PC-9 (cell line): ENCODE data around the gene EHBP1L1. TPM values are rescaled to one million over a fixed set of nuclear protein-coding genes. Genes with fewer than 3 reads are reported as not detected.

ENCODE experiments used
- BruUV-seq: library from RNA; stranded (reverse); fragments of 400-500 nt; replicated peaks from 2 replicates; lab custom pipeline; 2021; lab: Mats Ljungman, UMichigan
- CTCF ChIA-PET: fragments of 300-600 bp; sonication (Branson Sonifier 250); formaldehyde crosslinking; loops from one replicate; lab custom pipeline; 2022; ENCODE audit warnings: antibody characterized with exemption; lab: Charles Lee
- POLR2A ChIA-PET: fragments of 300-600 bp; sonication (Branson Sonifier 250); formaldehyde crosslinking; loops from one replicate; lab custom pipeline; 2022; ENCODE audit warnings: antibody characterized with exemption; ENCODE audit not compliant: unreplicated experiment; lab: Charles Lee
- DNase-seq, 2 experiments: peaks; one replicate each; pipeline versions ENCODE4 v3.0.0 to v3.0.0-alpha.2; 2015 to 2022; ENCODE audit warnings: mixed read lengths in 1 of 2
- H2AFZ ChIP-seq: fragments of 200-600 bp; sonication (generic); 2 replicates; pipeline ENCODE4 v1.8.1; 2017; ENCODE audit warnings: antibody characterized with exemption
- H3F3A ChIP-seq: fragments of 200-600 bp; sonication (generic); 2 replicates; pipeline ENCODE4 v1.8.1; 2017; ENCODE audit warnings: antibody characterized with exemption, mild to moderate bottlenecking, low read depth; ENCODE audit not compliant: insufficient read depth
- H3K27ac ChIP-seq: fragments of 200-600 bp; sonication (generic); 2 replicates; pipeline ENCODE4 v1.6.1; 2016; ENCODE audit warnings: mixed run types
- H3K27me3 ChIP-seq: fragments of 200-600 bp; sonication (generic); 2 replicates; pipeline ENCODE4 v1.6.1; 2016; ENCODE audit warnings: low read depth, mixed run types; ENCODE audit not compliant: insufficient read depth
- H3K36me3 ChIP-seq: fragments of 200-600 bp; sonication (generic); 2 replicates; pipeline ENCODE4 v1.6.1; 2016; ENCODE audit warnings: low read depth, mixed run types
- H3K4me1 ChIP-seq: fragments of 200-600 bp; sonication (generic); replicated peaks from 2 replicates; pipeline ENCODE4 v1.6.1; 2016; ENCODE audit warnings: mixed run types; ENCODE audit not compliant: insufficient read depth
- H3K4me2 ChIP-seq: fragments of 200-600 bp; sonication (generic); 2 replicates; pipeline ENCODE4 v1.6.1; 2017; ENCODE audit warnings: mixed run types
- H3K4me3 ChIP-seq: fragments of 200-600 bp; sonication (generic); 2 replicates; pipeline ENCODE4 v1.6.1; 2016; ENCODE audit warnings: mixed run types
- H3K79me2 ChIP-seq: fragments of 200-600 bp; sonication (generic); 2 replicates; pipeline ENCODE4 v1.6.1; 2017; ENCODE audit warnings: low read depth, mixed run types
- H3K9me2 ChIP-seq: fragments of 200-600 bp; sonication (generic); 2 replicates; pipeline ENCODE4 v1.8.1; 2017; ENCODE audit warnings: mild to moderate bottlenecking; ENCODE audit not compliant: insufficient read depth
- H3K9me3 ChIP-seq: fragments of 200-600 bp; sonication (generic); 2 replicates; pipeline ENCODE4 v1.8.1; 2016; ENCODE audit warnings: low read depth; ENCODE audit not compliant: insufficient read depth
- H4K20me1 ChIP-seq: fragments of 200-600 bp; sonication (generic); 2 replicates; pipeline ENCODE4 v1.8.1; 2017; ENCODE audit not compliant: insufficient read depth
- EZH2 ChIP-seq: fragments of 200-600 bp; sonication (generic); IDR thresholded peaks from 2 replicates; pipeline ENCODE4 v1.8.0; 2017; ENCODE audit warnings: antibody characterized with exemption, low read depth
- intact Hi-C: fragments of 100-400 bp; cut with micrococcal nuclease; formaldehyde crosslinking; loops from one replicate; pipeline ENCODE4 v1.10.0; 2022; ENCODE audit not compliant: unreplicated experiment
- microRNA-seq: library from miRNA; unstranded; fragments of <30 nt; microRNA quantifications from one replicate; pipeline ENCODE4 v1.2.0, GENCODE V29; 2021; ENCODE audit warnings: borderline number of aligned reads, borderline replicate concordance
- total RNA-seq: library from RNA; stranded (reverse); gene quantifications from 2 replicates; pipeline ENCODE4 v1.2.3, GENCODE V29; 2021
- TF ChIP-seq, protein P1 (sequence below): fragments of 200-600 bp; sonication (generic); conservative IDR thresholded peaks from 2 replicates; pipeline ENCODE4 v1.6.1; 2017; ENCODE audit warnings: mixed run types, antibody characterized with exemption, mild to moderate bottlenecking, moderate library complexity

The EHBP1L1 gene
- total RNA-seq, 1 experiment from 2014 or later, result 123 TPM

DNA sequence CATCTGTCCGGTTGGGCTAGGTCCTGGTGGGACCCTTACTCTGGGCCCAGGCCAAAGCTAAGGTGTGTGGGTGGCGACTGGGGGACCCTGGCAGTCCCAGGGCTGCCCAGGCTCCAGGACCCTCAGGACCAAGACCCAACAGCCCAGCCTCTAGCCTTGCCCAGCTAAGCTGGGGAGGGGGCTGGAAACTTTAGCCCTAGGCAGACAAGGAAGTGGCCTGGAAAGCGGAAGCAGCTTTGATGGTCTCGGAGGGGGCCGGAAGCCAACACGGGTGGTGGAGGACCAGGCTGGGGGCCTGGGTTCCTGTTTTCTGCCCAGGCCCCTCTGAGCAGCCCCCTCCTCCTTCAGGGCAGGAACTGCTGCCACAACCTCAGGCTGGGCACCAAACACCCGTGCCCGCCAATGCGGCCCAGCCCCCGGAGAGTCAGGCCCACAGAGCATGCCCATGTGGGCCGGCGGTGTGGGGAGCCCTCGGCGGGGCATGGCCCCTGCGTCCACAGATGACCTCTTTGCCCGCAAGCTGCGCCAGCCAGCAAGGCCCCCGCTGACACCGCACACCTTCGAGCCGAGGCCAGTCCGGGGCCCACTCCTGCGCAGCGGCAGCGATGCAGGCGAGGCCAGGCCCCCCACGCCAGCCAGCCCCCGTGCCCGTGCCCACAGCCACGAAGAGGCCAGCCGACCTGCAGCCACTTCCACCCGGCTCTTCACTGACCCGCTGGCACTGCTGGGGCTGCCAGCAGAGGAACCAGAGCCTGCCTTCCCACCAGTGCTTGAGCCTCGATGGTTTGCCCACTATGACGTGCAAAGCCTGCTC is 64.8 kb downstream of the EHBP1L1 start:
- POLR2A ChIA-PET, result no interaction called here
- Histone ChIP-seq H3K27me3 (no peaks in the 10 kb centered on the region), H3K9me3 (no peaks in the 10 kb centered on the region), H3K9me2 (no peaks in the 10 kb centered on the region), H4K20me1 (peaks cover 10% of the 10 kb centered on the region; the same call in 1 of the 2 replicates), H3K79me2 (no peaks in the 10 kb centered on the region), H3K4me2 (no peak overlapping the region), H3K36me3 (peaks cover 11% of the 10 kb centered on the region), H3F3A (peaks cover 39% of the 10 kb centered on the region), H2AFZ (no peak overlapping the region), H3K4me3 (no peak overlapping the region), H3K4me1 (peaks cover 17% of the 10 kb centered on the region), H3K27ac (no peak overlapping the region)
- TF ChIP-seq, protein P1, sequence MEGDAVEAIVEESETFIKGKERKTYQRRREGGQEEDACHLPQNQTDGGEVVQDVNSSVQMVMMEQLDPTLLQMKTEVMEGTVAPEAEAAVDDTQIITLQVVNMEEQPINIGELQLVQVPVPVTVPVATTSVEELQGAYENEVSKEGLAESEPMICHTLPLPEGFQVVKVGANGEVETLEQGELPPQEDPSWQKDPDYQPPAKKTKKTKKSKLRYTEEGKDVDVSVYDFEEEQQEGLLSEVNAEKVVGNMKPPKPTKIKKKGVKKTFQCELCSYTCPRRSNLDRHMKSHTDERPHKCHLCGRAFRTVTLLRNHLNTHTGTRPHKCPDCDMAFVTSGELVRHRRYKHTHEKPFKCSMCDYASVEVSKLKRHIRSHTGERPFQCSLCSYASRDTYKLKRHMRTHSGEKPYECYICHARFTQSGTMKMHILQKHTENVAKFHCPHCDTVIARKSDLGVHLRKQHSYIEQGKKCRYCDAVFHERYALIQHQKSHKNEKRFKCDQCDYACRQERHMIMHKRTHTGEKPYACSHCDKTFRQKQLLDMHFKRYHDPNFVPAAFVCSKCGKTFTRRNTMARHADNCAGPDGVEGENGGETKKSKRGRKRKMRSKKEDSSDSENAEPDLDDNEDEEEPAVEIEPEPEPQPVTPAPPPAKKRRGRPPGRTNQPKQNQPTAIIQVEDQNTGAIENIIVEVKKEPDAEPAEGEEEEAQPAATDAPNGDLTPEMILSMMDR, result no peak
- no peak for TF ChIP-seq EZH2
- intact Hi-C loops, result no loop called here
- BruUV-seq, result no TSS peak
- peak in 1 of 2 experiments; percentile 13 for DNase-seq
- CTCF ChIA-PET, result no interaction called here

DNA sequence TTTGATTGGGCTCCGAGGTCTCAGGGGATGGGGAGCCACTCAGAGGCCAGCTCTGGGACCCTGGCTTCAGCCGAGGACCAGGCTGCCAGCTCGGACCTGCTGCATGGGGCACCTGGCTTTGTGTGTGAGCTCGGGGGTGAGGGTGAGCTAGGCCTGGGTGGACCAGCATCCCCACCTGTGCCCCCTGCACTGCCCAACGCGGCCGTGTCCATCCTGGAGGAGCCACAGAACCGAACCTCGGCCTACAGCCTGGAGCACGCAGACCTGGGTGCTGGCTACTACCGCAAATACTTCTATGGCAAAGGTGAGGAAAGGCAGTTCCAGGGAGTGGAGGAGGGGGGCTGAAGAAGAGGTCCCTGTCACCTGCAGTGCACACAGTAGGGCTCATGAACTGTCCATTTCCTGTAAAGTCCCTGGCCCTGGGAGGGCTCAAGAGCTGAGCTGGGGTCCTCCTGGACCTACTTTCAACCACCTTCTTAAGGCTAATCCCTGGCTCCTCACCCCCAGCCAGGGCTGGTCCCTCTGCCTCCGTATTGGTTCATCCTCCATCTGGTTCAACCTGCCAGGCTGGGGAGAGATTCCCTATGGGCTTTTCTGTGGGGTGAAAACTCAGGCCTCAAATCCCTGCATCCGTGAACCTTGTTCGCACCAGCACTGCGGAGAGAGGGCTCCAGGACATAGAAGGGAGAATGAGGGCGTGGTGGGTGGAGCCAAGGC is 65.6 kb downstream of the EHBP1L1 start:
- TF ChIP-seq, protein P1, result no peak
- no peak for TF ChIP-seq EZH2
- no peaks in the 10 kb centered on the region for H3K9me2 ChIP-seq
- POLR2A ChIA-PET, result no interaction called here
- DNase-seq, result peak in 1 of 2 experiments; percentile 31
- H3K79me2 ChIP-seq, result no peaks in the 10 kb centered on the region
- intact Hi-C loops, result no loop called here
- no peak overlapping the region for H3K4me2 ChIP-seq
- H3K27me3 ChIP-seq, result no peaks in the 10 kb centered on the region
- peaks cover 17% of the 10 kb centered on the region for H3K4me1 ChIP-seq
- CTCF ChIA-PET, result no interaction called here
- peaks cover 3% of the 10 kb centered on the region for H3K36me3 ChIP-seq
- H3F3A ChIP-seq, result peaks cover 31% of the 10 kb centered on the region
- no TSS peak for BruUV-seq
- no peaks in the 10 kb centered on the region for H3K9me3 ChIP-seq
- H2AFZ ChIP-seq, result no peak overlapping the region
- no peak overlapping the region for H3K4me3 ChIP-seq
- peaks cover 10% of the 10 kb centered on the region; the same call in 1 of the 2 replicates for H4K20me1 ChIP-seq
- H3K27ac ChIP-seq, result no peak overlapping the region

Small RNA genes lying within 50 kb of the gene (microRNA-seq; reads per million reads assigned to microRNA genes)
- not detected for gene MIR4690

Other genes with a start within 250 kb of the EHBP1L1 start
- 75.6 and 80.6 TPM in 2 replicates for gene DPF2, start 242.2 kb upstream of the EHBP1L1 start, total RNA-seq
- gene TIGD3, start 221.3 kb upstream of the EHBP1L1 start, total RNA-seq, result 1.7 and 1.8 TPM in 2 replicates
- gene SLC25A45, start 193.4 kb upstream of the EHBP1L1 start, total RNA-seq, result 9.5 and 9.8 TPM in 2 replicates
- gene FRMD8, start 189.4 kb upstream of the EHBP1L1 start, total RNA-seq, result 32.4 and 48.9 TPM in 2 replicates
- gene NEAT1, start 153.3 kb upstream of the EHBP1L1 start, total RNA-seq, result 825 and 938 TPM in 2 replicates
- 6,494 and 7,852 TPM in 2 replicates for gene MALAT1, start 77.0 kb upstream of the EHBP1L1 start, total RNA-seq
- gene SCYL1, start 51.0 kb upstream of the EHBP1L1 start, total RNA-seq, result 106 and 135 TPM in 2 replicates
- gene LTBP3, start 17.7 kb upstream of the EHBP1L1 start, total RNA-seq, result 455 and 553 TPM in 2 replicates
- gene ZNRD2, start 5.6 kb upstream of the EHBP1L1 start, total RNA-seq, result 51.4 and 53.5 TPM in 2 replicates
- gene FAM89B, start 3.5 kb upstream of the EHBP1L1 start, total RNA-seq, result 51.7 and 53.3 TPM in 2 replicates
- gene KCNK7, start 19.7 kb downstream of the EHBP1L1 start, total RNA-seq, result 2.1 TPM in 1 of 2 replicates, not detected in the other
- gene MAP3K11, start 38.2 kb downstream of the EHBP1L1 start, total RNA-seq, result 87.2 and 90.3 TPM in 2 replicates
- gene PCNX3, start 39.7 kb downstream of the EHBP1L1 start, total RNA-seq, result 76.9 and 85.9 TPM in 2 replicates
- 65.6 and 81.3 TPM in 2 replicates for gene SIPA1, start 62.0 kb downstream of the EHBP1L1 start, total RNA-seq
- gene RELA, start 86.9 kb downstream of the EHBP1L1 start, total RNA-seq, result 59.5 and 86.8 TPM in 2 replicates
- 49.6 and 57.1 TPM in 2 replicates for gene KAT5, start 136.2 kb downstream of the EHBP1L1 start, total RNA-seq
- 31.8 and 42.4 TPM in 2 replicates for gene RNASEH2C, start 144.7 kb downstream of the EHBP1L1 start, total RNA-seq
- 20.8 and 28.0 TPM in 2 replicates for gene AP5B1, start 204.9 kb downstream of the EHBP1L1 start, total RNA-seq
- 10.2 and 10.5 TPM in 2 replicates for gene OVOL1, start 211.0 kb downstream of the EHBP1L1 start, total RNA-seq